GM12873 (cell line): ENCODE measurements around the gene TATDN2.

Experiments
- TF ChIP-seq, protein P1 (sequence below): IDR thresholded peaks from 2 replicates; pipeline ENCODE4 v1.5.1; 2012; ENCODE audit warnings: low read depth, mild to moderate bottlenecking, moderate library complexity, low read length, control low read depth; ENCODE audit not compliant: insufficient read depth; ENCODE audit errors: missing control alignments

Gene TATDN2

DNA sequence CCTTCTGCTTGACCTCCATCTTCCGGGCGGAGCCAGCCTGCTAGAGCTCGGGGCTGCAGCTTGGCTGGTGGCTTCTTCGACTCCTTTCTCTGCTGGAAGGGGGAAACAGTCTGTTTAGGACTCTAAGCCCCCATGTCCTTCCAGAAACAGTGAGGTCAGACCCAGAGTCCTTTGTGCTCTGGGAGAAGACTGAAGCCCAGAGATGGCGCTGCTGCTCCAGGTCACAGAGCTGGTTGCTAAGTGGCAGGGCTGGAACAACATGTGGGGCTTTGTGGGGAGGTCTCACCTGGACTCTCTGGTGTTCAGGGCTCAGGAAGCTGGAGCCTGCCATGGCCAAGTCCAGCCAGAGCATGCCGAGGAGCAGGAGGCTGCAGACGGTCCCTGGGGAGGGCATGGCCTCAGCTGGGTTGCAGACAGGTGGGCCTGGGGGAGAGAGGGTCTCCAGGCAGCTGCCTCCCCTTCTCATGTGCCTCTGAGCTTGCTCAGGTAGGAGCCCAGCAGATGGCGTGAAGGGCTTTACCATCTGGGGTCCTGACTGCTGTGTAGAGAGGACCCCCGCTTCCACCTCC lies 41.6 kb downstream of the TATDN2 start:
- TF ChIP-seq, protein P1, sequence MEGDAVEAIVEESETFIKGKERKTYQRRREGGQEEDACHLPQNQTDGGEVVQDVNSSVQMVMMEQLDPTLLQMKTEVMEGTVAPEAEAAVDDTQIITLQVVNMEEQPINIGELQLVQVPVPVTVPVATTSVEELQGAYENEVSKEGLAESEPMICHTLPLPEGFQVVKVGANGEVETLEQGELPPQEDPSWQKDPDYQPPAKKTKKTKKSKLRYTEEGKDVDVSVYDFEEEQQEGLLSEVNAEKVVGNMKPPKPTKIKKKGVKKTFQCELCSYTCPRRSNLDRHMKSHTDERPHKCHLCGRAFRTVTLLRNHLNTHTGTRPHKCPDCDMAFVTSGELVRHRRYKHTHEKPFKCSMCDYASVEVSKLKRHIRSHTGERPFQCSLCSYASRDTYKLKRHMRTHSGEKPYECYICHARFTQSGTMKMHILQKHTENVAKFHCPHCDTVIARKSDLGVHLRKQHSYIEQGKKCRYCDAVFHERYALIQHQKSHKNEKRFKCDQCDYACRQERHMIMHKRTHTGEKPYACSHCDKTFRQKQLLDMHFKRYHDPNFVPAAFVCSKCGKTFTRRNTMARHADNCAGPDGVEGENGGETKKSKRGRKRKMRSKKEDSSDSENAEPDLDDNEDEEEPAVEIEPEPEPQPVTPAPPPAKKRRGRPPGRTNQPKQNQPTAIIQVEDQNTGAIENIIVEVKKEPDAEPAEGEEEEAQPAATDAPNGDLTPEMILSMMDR, result no peak

DNA sequence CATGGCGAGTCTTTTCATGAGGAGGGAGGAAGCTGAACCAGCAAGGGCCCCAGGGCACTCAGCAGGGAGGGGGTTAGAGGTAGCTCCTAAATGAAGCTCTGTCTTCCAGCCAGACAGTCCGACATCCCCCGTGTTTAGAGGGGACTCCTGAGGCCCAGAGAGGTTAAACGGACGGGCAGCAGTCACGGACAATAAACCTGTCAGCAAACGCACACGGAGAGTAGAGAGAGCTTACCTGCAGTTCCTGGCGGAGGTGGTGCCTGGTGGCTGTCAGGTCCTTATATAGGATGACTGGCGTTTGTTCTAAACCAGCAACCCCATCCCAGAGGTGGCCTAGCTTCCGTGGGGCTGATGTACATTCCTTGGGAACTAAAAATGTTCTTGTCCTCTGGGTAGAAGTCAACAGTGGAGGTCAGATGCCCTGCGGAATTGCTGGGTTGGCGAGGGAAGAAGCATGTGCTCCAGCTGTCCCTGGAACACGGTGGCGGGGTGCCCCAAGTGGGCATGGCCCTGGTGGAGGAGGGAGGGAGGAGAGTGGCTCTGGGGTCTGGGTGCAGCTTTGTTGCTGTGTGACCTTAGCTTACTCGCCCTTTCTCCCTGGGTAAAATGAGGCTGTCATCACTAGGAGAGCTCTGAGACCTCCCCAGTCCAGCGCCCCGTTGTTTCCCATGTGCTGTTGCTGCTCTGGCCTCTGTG lies 42.4 kb downstream of the TATDN2 start:
- TF ChIP-seq, protein P1, result no peak

DNA sequence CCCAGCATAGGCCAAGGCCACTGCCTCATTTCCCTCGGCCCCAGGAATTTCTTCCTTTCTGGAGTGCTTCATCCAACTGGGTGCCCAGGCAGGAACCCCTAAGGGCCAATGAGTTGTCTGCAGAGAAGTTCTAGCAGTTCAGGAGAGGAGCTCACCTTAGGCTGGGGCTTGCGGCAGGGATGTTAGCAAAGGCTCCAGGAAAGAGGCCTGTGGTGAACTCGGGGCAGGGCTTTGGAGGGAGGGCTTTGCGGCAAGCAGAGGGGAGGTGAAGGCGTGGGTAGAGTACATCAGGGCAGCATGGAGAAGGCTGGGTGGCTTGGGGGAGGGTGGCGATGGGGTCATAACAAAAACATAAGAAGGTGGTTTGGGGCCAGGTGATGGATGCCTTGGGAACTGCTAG lies 43.4 kb downstream of the TATDN2 start:
- TF ChIP-seq, protein P1, result no peak

DNA sequence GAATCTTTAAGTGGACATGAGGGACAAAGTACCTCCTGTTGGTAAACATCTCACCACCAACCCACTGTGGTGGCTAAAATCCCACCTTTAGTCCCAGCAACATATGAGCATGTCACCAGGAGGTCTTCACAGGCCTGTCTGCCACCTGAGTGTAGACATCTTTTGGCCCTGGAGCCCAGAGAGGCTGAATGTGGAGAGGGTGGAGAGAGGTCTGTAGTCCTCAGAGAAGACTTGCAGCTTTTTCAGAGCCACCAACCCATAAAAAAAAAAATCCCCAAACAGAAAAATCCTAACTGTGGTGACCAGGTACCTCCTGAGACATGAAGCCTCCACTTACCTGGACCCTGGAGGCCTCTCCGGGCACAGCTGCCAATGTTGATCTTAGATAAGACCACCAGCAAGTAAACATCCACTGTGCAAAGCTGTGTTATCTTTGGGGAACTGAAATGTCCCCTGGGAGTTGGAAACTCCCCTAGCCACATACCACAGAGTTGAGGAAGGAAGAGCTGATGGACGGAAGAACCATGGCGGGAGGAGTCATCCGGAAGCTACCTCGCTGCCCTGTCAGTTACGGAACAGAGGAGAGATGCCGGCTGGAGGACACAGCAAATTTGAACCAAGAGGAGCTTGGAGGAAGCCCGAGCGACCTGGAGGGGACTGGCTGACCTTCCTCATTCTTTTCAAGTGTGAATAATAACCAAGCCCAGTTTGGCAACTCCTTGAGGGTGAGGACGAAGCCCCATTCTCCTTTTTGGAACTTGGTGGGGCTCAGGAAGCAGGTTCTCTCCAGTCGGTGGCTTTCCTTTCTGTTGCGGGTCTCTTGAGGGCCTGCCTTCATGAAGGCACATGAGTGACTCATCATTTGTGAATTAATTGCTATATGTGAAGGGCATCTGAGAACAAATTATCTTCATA lies 44.5 kb downstream of the TATDN2 start, which contains the start of gene GHRL:
Gene GHRL, minus strand, starts transcription at position 443 of the 915 bp plus-strand sequence. CDS start 2,767 bp downstream, outside the sequence.
- TF ChIP-seq, protein P1, result no peak

DNA sequence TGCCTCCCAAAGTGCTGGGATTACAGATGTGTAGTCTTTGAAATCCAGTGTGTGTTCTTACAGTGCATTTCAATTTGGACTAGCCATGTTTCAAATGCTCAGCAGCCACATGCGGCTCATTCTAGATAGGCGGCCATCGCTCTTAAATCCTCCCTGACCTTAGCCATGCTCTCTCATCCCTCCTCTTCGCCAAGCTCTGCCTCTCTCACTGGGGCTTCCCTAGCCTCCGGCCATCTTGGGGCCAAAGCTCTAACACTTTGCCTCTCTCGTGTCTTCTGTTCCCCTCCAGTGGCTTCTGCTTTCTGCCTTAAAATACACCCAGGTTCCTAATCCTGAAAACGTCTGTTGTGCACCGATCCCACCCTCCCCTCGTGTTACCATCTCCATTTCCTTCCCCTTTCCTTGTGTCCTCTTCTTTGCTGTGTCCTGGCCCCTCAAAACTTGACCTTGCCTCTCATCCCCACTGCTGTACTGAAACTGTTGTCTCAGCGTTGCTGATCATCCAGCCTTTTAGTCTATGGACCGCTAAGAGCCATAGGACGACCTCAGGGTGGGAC lies 45.8 kb downstream of the TATDN2 start:
- TF ChIP-seq, protein P1, result no peak

DNA sequence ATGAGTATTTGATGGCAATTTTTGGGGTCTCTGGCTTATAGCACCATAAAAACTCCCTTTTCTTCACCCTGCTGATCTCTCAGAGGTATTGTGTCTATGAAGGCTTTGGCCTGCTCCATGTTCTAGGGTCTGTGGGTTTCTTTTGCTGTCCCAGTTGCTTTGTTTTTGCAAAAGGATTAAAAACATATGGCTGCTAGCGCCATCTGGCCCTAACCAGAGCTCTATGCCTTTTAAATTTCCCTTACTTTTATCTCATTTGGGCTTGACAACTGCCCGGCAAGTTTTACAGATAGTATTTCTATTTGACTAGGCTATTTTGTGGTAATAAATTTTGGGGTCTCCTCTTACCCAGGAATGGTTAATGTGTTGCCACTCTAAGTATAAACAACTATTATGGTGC lies 50.9 kb downstream of the TATDN2 start:
- TF ChIP-seq, protein P1, result no peak
